ENCODE measurements around the gene P3H3.

Gene P3H3

GRCh38 chr12:6827437-6827911 is 733 bp upstream of the P3H3 start:
- TF ChIP-seq CTCF (IDR thresholded peaks at IDR 0.05; ENCODE audit: insufficient read depth, low read depth, low read length, missing control alignments): no peak
- DNase-seq (ENCODE audit: low read depth): peak; percentile 80
- H3K4me3 ChIP-seq (ENCODE audit: low read length): peak overlapping the region; percentile 23

- peak; percentile 57 for DNase-seq (ENCODE audit: low read depth)
- H3K4me3 ChIP-seq (ENCODE audit: low read length): peak overlapping the region; percentile 88
- TF ChIP-seq CTCF (IDR thresholded peaks at IDR 0.05; ENCODE audit: insufficient read depth, low read depth, low read length, missing control alignments): no peak
These were observed 751 bp downstream of the P3H3 start for GRCh38 chr12:6828781-6829535.

- H3K4me3 ChIP-seq (ENCODE audit: low read length): peak overlapping the region; percentile 88
- TF ChIP-seq CTCF (IDR thresholded peaks at IDR 0.05; ENCODE audit: insufficient read depth, low read depth, low read length, missing control alignments): peak; percentile 38
- DNase-seq (ENCODE audit: low read depth): no peak
These were observed 1.5 kb downstream of the P3H3 start for GRCh38 chr12:6829536-6830220.

GRCh38 chr12:6830286-6830890 is 2.2 kb downstream of the P3H3 start:
- no peak for DNase-seq (ENCODE audit: low read depth)
- TF ChIP-seq CTCF (IDR thresholded peaks at IDR 0.05; ENCODE audit: insufficient read depth, low read depth, low read length, missing control alignments): no peak
- H3K4me3 ChIP-seq (ENCODE audit: low read length): no peak overlapping the region

GRCh38 chr12:6830999-6831398 is 2.8 kb downstream of the P3H3 start:
- no peak overlapping the region for H3K4me3 ChIP-seq (ENCODE audit: low read length)
- DNase-seq (ENCODE audit: low read depth): no peak
- no peak for TF ChIP-seq CTCF (IDR thresholded peaks at IDR 0.05; ENCODE audit: insufficient read depth, low read depth, low read length, missing control alignments)

GRCh38 chr12:6831450-6831995 is 3.3 kb downstream of the P3H3 start:
- H3K4me3 ChIP-seq (ENCODE audit: low read length): no peak overlapping the region
- no peak for TF ChIP-seq CTCF (IDR thresholded peaks at IDR 0.05; ENCODE audit: insufficient read depth, low read depth, low read length, missing control alignments)
- DNase-seq (ENCODE audit: low read depth): no peak
